ENCODE results near the gene REEP2. TPM values are rescaled to one million over a fixed set of nuclear protein-coding genes. Genes with fewer than 3 reads are reported as not detected.

The REEP2 gene
- total RNA-seq, 1 experiment from 2014 or later: 4.5 TPM

GRCh38 chr5:138444774-138445546 is 6.1 kb downstream of the REEP2 start:
- H3K27me3 ChIP-seq (replicated peaks; ENCODE audit: control insufficient read depth, insufficient read depth, low read length): no peaks in the 10 kb centered on the region
- Mint-ChIP-seq H3K27me3 (ENCODE audit: insufficient read depth, unreplicated experiment) (no peaks in the 10 kb centered on the region), H3K4me1 (ENCODE audit: low read depth, unreplicated experiment) (no peaks in the 10 kb centered on the region), H3K9me3 (ENCODE audit: unreplicated experiment) (no peaks in the 10 kb centered on the region), H3K27ac (ENCODE audit: unreplicated experiment) (no peak overlapping the region), H3K36me3 (ENCODE audit: insufficient read depth, unreplicated experiment) (no peaks in the 10 kb centered on the region), H3K4me3 (ENCODE audit: unreplicated experiment) (no peak overlapping the region)
- intact Hi-C loops (cut with micrococcal nuclease; ENCODE audit: unreplicated experiment): no loop called here
- DNase-seq: peak in 1 of 2 experiments; percentile 35
- POLR2A ChIA-PET: no interaction called here
- H3K4me3 ChIP-seq (ENCODE audit: low read depth, low read length): no peak overlapping the region
- no TSS peak for BruUV-seq (replicated peaks)
- CTCF ChIA-PET: interaction anchor here (0.9 kb wide), 1 partner anchor 59 kb away, joined by 3 read pairs; no protein-coding TSS in a partner anchor
- H3K36me3 ChIP-seq (ENCODE audit: control insufficient read depth, insufficient read depth, low read length): no peaks in the 10 kb centered on the region
- no peaks in the 10 kb centered on the region for H3K9me3 ChIP-seq
- H3K4me1 ChIP-seq: peaks cover 10% of the 10 kb centered on the region
- no peak for TF ChIP-seq CTCF (IDR thresholded peaks at IDR 0.05; ENCODE audit: insufficient read depth in 1 of 2, low read depth in 1 of 2, low read length in 1 of 2, severe bottlenecking in 1 of 2, unreplicated experiment in 1 of 2)

GRCh38 chr5:138445547-138446271 is 6.9 kb downstream of the REEP2 start:
- BruUV-seq (replicated peaks): no TSS peak
- H3K4me3 Mint-ChIP-seq (ENCODE audit: unreplicated experiment): no peak overlapping the region
- no peak for DNase-seq
- TF ChIP-seq CTCF (IDR thresholded peaks at IDR 0.05; ENCODE audit: insufficient read depth in 1 of 2, low read depth in 1 of 2, low read length in 1 of 2, severe bottlenecking in 1 of 2, unreplicated experiment in 1 of 2): no peak
- H3K9me3 Mint-ChIP-seq (ENCODE audit: unreplicated experiment): no peaks in the 10 kb centered on the region
- intact Hi-C loops (cut with micrococcal nuclease; ENCODE audit: unreplicated experiment): no loop called here
- POLR2A ChIA-PET: no interaction called here
- no peaks in the 10 kb centered on the region for H3K27me3 ChIP-seq (replicated peaks; ENCODE audit: control insufficient read depth, insufficient read depth, low read length)
- no peaks in the 10 kb centered on the region for H3K27me3 Mint-ChIP-seq (ENCODE audit: insufficient read depth, unreplicated experiment)
- no peaks in the 10 kb centered on the region for H3K9me3 ChIP-seq
- H3K36me3 ChIP-seq (ENCODE audit: control insufficient read depth, insufficient read depth, low read length): no peaks in the 10 kb centered on the region
- H3K4me1 Mint-ChIP-seq (ENCODE audit: low read depth, unreplicated experiment): no peaks in the 10 kb centered on the region
- H3K36me3 Mint-ChIP-seq (ENCODE audit: insufficient read depth, unreplicated experiment): no peaks in the 10 kb centered on the region
- H3K4me1 ChIP-seq: peaks cover 10% of the 10 kb centered on the region
- no peak overlapping the region for H3K4me3 ChIP-seq (ENCODE audit: low read depth, low read length)
- no peak overlapping the region for H3K27ac Mint-ChIP-seq (ENCODE audit: unreplicated experiment)
- CTCF ChIA-PET: interaction anchor here (0.9 kb wide), 1 partner anchor 58 kb away, joined by 3 read pairs; no protein-coding TSS in a partner anchor

- Mint-ChIP-seq H3K27ac (ENCODE audit: unreplicated experiment) (peak overlapping the region; percentile 19), H3K27me3 (ENCODE audit: insufficient read depth, unreplicated experiment) (no peaks in the 10 kb centered on the region), H3K9me3 (ENCODE audit: unreplicated experiment) (no peaks in the 10 kb centered on the region), H3K4me3 (ENCODE audit: unreplicated experiment) (no peak overlapping the region), H3K36me3 (ENCODE audit: insufficient read depth, unreplicated experiment) (no peaks in the 10 kb centered on the region), H3K4me1 (ENCODE audit: low read depth, unreplicated experiment) (no peaks in the 10 kb centered on the region)
- no peaks in the 10 kb centered on the region for H3K27me3 ChIP-seq (replicated peaks; ENCODE audit: control insufficient read depth, insufficient read depth, low read length)
- BruUV-seq (replicated peaks): no TSS peak
- CTCF ChIA-PET: interaction anchor here (0.5 to 4.3 kb wide), 3 partner anchors 9 to 62 kb away, joined by 4 to 43 read pairs (median 12); partner anchors contain the start of gene REEP2
- no peak for DNase-seq
- H3K4me3 ChIP-seq (ENCODE audit: low read depth, low read length): no peak overlapping the region
- no peaks in the 10 kb centered on the region for H3K9me3 ChIP-seq
- no peak for TF ChIP-seq CTCF (IDR thresholded peaks at IDR 0.05; ENCODE audit: insufficient read depth in 1 of 2, low read depth in 1 of 2, low read length in 1 of 2, severe bottlenecking in 1 of 2, unreplicated experiment in 1 of 2)
- intact Hi-C loops (cut with micrococcal nuclease; ENCODE audit: unreplicated experiment): no loop called here
- POLR2A ChIA-PET: interaction anchor here (2.2 kb wide), 1 partner anchor 18 kb away, joined by 14 read pairs; the partner anchor contains the start of gene EGR1
- no peaks in the 10 kb centered on the region for H3K36me3 ChIP-seq (ENCODE audit: control insufficient read depth, insufficient read depth, low read length)
- H3K4me1 ChIP-seq: peaks cover 10% of the 10 kb centered on the region
Measured at GRCh38 chr5:138448070-138448469, 9.2 kb downstream of the REEP2 start.
